Testis (tissue), 3 donors: ENCODE results near the gene TMA7B. TPM values are rescaled to one million over a fixed set of nuclear protein-coding genes. Genes with fewer than 3 reads are reported as not detected.

ENCODE experiments used
- DNase-seq: peaks from one replicate; pipeline ENCODE4 v3.0.0-alpha.2; 2019
- H3K27ac ChIP-seq, 2 donors: fragments of 200-600 bp; sonication (generic); one replicate each; pipeline ENCODE4 v1.5.1; 2019
- H3K27me3 ChIP-seq: fragments of 200-600 bp; sonication (generic); one replicate; pipeline ENCODE4 v1.5.1; 2019
- H3K36me3 ChIP-seq: fragments of 200-600 bp; sonication (generic); one replicate; pipeline ENCODE4 v1.5.1; 2017; ENCODE audit warnings: low read depth; ENCODE audit errors: missing control alignments
- H3K4me1 ChIP-seq: fragments of 200-600 bp; sonication (generic); one replicate; pipeline ENCODE4 v1.5.1; 2019
- H3K4me3 ChIP-seq, 2 donors: fragments of 200-600 bp; sonication (generic); one replicate each; pipeline ENCODE4 v1.5.1; 2017 to 2019
- H3K9me3 ChIP-seq: fragments of 200-600 bp; sonication (generic); one replicate; pipeline ENCODE4 v1.5.1; 2017
- POLR2A ChIP-seq: fragments of 450-650 bp; IDR thresholded peaks from one replicate; pipeline ENCODE4 v1.6.1; 2017; ENCODE audit warnings: antibody characterized with exemption, mild to moderate bottlenecking, moderate library complexity
- WGBS, 2 donors: methylation state at CpG; one replicate each; pipeline ENCODE4 v1.1.5; 2018; 5-methylcytosine and 5-hydroxymethylcytosine counted together
- intact Hi-C: fragments of 100-400 bp; cut with DNase I; formaldehyde crosslinking; loops from one replicate; pipeline ENCODE4 v1.15.1; 2023; ENCODE audit warnings: low total_unique reads
- polyA plus RNA-seq: library from polyadenylated mRNA; stranded (reverse); fragments of 350-450 nt; fragmentation: Illumina TruSeq; extraction: RNeasy Lipid Tissue Mini Kit (QIAGEN cat#74804); gene quantifications from one replicate; pipeline ENCODE4 v1.2.3, GENCODE V29; 2014; ENCODE audit warnings: low read depth, low replicate concordance; ENCODE audit not compliant: insufficient read depth
- total RNA-seq, 2 donors: library from RNA; depleted of rRNA; stranded (reverse); fragments of >200 nt; gene quantifications; one replicate each; pipeline ENCODE4 v1.2.3, GENCODE V29; 2016
- TF ChIP-seq, protein P1 (sequence below), 3 experiments: fragments of 450-650 bp in 2 of 3; fragments of 200-600 bp in 1 of 3; sonication (generic) in 1 of 3; IDR thresholded peaks; one replicate each; pipeline ENCODE4 v1.5.1; 2016 to 2019; ENCODE audit warnings: antibody characterized with exemption in 3 of 3, mild to moderate bottlenecking in 2 of 3, moderate library complexity in 1 of 3

The TMA7B gene
- total and polyA plus RNA-seq, 3 donors from 2014 or later, result 0.43 to 0.47 TPM; not detected in 1

DNA sequence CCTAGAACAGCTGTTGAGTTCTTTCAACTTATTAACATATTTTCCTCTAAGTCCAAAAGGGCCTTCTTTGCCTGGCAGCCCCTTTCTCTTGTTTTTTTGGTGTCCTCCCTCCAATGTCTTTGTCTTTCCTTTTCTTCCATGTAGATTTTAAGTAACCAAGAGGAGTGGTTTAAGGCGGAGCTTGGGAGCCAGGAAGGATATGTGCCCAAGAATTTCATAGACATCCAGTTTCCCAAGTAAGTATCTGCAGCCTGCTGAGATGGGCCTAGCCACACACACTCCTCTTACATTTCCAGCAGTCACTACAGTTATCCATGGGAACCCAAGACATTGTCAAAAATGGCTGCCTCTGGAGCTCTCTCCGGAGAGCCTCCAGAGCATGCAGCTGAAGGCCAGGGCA is 4.5 kb upstream of the TMA7B start:
- 96 to 97% methylated on average over 2 of the region's 2 CpGs for WGBS, 2 donors
- H3K4me1 ChIP-seq, result peaks cover 18% of the 10 kb centered on the region
- no peaks in the 10 kb centered on the region for H3K36me3 ChIP-seq
- H3K9me3 ChIP-seq, result no peaks in the 10 kb centered on the region
- intact Hi-C loops, result no loop called here
- peak overlapping the region; percentile 54 to 67 for H3K27ac ChIP-seq
- DNase-seq, result no peak
- no peak overlapping the region for H3K4me3 ChIP-seq
- TF ChIP-seq, protein P1, sequence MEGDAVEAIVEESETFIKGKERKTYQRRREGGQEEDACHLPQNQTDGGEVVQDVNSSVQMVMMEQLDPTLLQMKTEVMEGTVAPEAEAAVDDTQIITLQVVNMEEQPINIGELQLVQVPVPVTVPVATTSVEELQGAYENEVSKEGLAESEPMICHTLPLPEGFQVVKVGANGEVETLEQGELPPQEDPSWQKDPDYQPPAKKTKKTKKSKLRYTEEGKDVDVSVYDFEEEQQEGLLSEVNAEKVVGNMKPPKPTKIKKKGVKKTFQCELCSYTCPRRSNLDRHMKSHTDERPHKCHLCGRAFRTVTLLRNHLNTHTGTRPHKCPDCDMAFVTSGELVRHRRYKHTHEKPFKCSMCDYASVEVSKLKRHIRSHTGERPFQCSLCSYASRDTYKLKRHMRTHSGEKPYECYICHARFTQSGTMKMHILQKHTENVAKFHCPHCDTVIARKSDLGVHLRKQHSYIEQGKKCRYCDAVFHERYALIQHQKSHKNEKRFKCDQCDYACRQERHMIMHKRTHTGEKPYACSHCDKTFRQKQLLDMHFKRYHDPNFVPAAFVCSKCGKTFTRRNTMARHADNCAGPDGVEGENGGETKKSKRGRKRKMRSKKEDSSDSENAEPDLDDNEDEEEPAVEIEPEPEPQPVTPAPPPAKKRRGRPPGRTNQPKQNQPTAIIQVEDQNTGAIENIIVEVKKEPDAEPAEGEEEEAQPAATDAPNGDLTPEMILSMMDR (IDR thresholded peaks at IDR 0.05), result no peak
- TF ChIP-seq POLR2A, result no peak
- H3K27me3 ChIP-seq, result no peaks in the 10 kb centered on the region

DNA sequence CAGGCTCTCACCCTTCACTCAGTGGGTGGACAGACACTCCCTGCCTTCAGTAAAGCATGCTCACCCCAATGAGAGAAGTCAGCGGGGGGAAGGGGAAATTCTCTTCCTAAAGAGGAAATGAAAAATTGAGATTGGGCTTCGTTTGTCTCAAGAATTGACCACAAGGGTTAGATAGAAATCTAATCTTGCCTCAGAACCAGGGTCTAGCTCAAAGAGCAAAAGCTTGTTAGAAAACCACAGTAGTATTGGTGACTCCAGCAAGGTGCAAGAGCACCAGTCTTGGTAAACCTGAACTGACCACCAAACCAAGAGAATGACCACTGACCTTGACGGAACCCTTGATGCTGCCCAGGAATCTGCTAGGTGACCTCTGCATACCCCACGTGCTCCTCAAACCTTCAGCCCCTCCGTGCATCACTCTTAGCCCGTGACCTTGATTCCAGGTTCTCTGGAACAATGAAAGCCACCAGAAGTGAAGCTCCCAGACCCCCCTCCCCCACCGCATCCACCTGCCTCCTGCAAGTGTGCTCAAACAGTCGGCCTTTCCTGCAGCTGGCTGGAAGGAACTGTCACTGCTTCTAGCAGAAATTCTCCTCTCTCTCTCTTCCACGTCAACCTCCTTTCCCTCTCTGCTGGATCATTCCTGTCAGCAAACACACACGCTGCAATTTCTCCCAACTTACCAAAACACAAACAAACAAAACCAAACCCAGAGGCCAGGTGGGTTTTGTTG is 3.1 kb upstream of the TMA7B start:
- intact Hi-C loops, result no loop called here
- Histone ChIP-seq H3K9me3 (no peaks in the 10 kb centered on the region), H3K27ac (no peak overlapping the region), H3K4me3 (no peak overlapping the region), H3K27me3 (no peaks in the 10 kb centered on the region), H3K36me3 (no peaks in the 10 kb centered on the region), H3K4me1 (peaks cover 18% of the 10 kb centered on the region)
- whole genome bisulfite sequencing, 2 donors, result 81 to 84% methylated on average over 9 of the region's 10 CpGs
- TF ChIP-seq, protein P1 (IDR thresholded peaks at IDR 0.05), result no peak
- no peak for TF ChIP-seq POLR2A
- no peak for DNase-seq

DNA sequence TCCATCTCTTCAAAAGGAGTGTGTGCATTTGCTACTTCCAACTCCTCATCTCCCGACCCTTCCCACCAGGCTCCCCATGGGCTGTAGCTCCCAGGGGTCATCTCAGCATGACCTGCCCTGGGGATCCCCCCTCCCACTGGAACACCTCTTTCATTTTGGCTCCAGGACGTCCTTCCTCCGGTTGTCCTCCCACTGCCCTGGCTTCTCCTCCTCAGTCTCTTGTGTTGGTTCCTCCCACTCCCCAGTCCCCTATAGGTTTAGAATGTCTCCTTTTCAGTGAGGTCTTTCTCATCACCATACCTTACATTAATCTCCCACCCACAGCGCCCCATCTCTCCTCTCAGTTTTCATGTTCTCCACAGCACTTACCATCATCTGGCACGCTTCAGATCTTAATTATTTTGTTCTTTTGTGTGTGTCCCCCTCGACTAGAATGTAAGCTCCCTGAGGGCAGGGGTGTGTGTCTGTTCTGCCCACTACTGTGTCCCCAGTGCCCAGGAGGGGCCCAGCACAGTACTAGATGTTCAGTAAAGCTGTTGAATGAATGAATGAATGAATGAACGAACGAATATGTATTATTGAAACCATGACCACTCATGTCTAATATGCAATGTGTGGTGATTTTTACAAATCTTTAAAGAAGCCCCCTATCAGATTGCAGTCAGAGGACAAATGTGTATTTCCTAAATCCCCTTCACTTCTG is 2.0 kb upstream of the TMA7B start:
- peaks cover 18% of the 10 kb centered on the region for H3K4me1 ChIP-seq
- no peak overlapping the region for H3K4me3 ChIP-seq
- intact Hi-C loops, result no loop called here
- no peak for DNase-seq
- no peaks in the 10 kb centered on the region for H3K9me3 ChIP-seq
- no peak overlapping the region for H3K27ac ChIP-seq
- TF ChIP-seq, protein P1 (IDR thresholded peaks at IDR 0.05), result no peak
- no peak for TF ChIP-seq POLR2A
- H3K27me3 ChIP-seq, result no peaks in the 10 kb centered on the region
- H3K36me3 ChIP-seq, result no peaks in the 10 kb centered on the region
- 81 to 83% methylated on average over 8 of the region's 8 CpGs for WGBS, 2 donors

DNA sequence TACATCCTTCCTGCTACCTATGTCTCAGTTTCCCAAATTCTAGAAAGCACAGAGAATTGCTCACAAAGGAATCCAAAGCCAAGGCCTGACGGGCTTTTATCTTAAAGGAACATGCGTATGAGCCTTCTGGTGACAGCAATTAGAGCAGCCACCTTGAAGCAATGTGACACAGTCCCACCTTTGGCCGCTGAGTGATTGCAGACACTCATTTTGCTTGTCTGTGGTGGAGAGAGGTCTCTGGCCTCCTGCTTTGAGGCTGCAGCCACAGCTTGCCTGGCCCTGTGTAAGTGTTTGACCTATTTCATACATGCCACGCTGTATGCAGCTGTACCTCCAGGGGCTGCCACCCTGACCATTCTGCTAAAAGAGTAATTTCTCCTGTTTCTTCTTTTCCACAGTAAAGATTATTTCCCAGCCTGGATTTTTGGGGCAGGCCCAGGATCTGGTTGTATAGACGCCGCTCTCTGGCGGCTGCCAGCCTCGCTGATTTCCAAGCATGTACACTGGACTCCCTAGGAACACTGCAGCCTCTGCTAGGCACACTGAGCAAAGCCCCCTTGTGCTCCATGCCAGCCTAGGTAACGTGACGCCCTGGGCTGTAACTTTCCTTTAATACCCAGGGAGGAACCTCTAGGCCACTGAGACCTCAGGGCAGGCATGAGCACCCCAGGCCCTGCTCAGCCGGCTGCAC is 1.1 kb upstream of the TMA7B start:
- no peak for TF ChIP-seq POLR2A
- TF ChIP-seq, protein P1 (IDR thresholded peaks at IDR 0.05), result no peak
- peaks cover 18% of the 10 kb centered on the region for H3K4me1 ChIP-seq
- H3K27me3 ChIP-seq, result no peaks in the 10 kb centered on the region
- DNase-seq, result no peak
- intact Hi-C loops, result no loop called here
- H3K9me3 ChIP-seq, result no peaks in the 10 kb centered on the region
- no peak overlapping the region for H3K27ac ChIP-seq
- 76 to 87% methylated on average over 9 to 10 of the region's 11 CpGs for whole genome bisulfite sequencing, 2 donors
- H3K36me3 ChIP-seq, result no peaks in the 10 kb centered on the region
- no peak overlapping the region for H3K4me3 ChIP-seq
